ENCODE measurements around the gene GSG1. TPM values are rescaled to one million over a fixed set of nuclear protein-coding genes. Genes with fewer than 3 reads are reported as not detected.

Gene GSG1
- total and polyA plus RNA-seq, 10 donors = not detected

DNA sequence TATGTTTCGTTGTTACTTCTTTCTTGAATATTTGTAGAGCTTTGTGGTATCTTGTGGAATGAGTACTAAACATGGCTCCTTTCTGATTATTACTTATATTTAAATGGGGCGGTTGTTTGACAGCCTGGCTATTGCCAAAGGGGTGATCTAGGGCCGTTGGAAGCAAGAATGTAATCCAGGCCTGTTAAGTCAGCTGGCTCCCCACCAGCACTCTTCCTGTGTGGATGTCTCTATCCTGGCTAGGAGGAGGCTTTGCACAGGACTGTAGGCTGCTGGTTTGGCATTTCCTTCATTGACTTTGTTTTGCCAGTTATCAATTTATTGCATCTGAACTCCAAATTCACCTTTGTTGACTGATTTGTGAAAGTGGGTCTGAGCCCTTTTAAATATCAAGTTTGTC is 53.7 kb downstream of the GSG1 start:
- Histone ChIP-seq H3K27ac (no peak overlapping the region), H3K4me3 (no peak overlapping the region), H3K4me1 (peaks cover 0 to 20% (median 7%) of the 10 kb centered on the region in 6 donors), H3K36me3 (no peaks in the 10 kb centered on the region), H3K27me3 (replicated peaks in 1 of 7) (no peaks in the 10 kb centered on the region), H3K9me3 (peaks cover 3 to 23% (median 15%) of the 10 kb centered on the region in 8 donors)
- WGBS, 5 donors = 69 to 83% (median 77%) methylated on average over 3 of the region's 3 CpGs
- DNase-seq = no peak
- TF ChIP-seq POLR2A (IDR thresholded peaks at IDR 0.05) (no peak), POLR2AphosphoS5 (IDR thresholded peaks at IDR 0.05) (no peak)
- TF ChIP-seq, protein P1, sequence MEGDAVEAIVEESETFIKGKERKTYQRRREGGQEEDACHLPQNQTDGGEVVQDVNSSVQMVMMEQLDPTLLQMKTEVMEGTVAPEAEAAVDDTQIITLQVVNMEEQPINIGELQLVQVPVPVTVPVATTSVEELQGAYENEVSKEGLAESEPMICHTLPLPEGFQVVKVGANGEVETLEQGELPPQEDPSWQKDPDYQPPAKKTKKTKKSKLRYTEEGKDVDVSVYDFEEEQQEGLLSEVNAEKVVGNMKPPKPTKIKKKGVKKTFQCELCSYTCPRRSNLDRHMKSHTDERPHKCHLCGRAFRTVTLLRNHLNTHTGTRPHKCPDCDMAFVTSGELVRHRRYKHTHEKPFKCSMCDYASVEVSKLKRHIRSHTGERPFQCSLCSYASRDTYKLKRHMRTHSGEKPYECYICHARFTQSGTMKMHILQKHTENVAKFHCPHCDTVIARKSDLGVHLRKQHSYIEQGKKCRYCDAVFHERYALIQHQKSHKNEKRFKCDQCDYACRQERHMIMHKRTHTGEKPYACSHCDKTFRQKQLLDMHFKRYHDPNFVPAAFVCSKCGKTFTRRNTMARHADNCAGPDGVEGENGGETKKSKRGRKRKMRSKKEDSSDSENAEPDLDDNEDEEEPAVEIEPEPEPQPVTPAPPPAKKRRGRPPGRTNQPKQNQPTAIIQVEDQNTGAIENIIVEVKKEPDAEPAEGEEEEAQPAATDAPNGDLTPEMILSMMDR (IDR thresholded peaks at IDR 0.05 in 8 of 11, conservative IDR thresholded peaks at IDR 0.05 in 3 of 11) = no peak
- intact Hi-C loops (cut with DNase I; ENCODE audit: low total_unique reads) = no loop called here

DNA sequence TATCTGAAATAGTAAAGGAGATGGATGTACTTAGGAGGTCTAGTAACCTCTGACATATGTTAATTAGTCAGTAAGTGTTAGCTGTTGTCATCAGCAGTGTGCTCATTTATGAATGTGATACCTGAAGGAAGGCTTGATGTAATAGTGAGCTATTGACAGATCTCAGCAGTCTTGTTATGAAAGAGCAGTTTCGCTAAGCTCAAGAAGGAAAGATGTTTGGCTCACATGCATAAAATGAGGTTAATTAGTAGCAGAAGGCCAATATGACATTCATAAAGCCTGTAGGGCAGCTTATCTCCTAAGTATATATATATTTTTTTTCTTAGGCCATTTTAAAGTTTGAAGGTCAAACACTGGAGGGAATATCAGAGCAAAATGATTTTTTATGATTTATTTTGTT is 56.5 kb downstream of the GSG1 start:
- TF ChIP-seq POLR2AphosphoS5 (IDR thresholded peaks at IDR 0.05) (no peak), POLR2A (IDR thresholded peaks at IDR 0.05) (no peak)
- TF ChIP-seq, protein P1 (IDR thresholded peaks at IDR 0.05 in 8 of 11, conservative IDR thresholded peaks at IDR 0.05 in 3 of 11) = no peak
- intact Hi-C loops (cut with DNase I; ENCODE audit: low total_unique reads) = no loop called here
- Histone ChIP-seq H3K9me3 (no peaks in the 10 kb centered on the region), H3K4me1 (peaks cover 0 to 33% (median 12%) of the 10 kb centered on the region in 6 donors), H3K27me3 (replicated peaks in 1 of 7) (no peaks in the 10 kb centered on the region), H3K4me3 (no peak overlapping the region), H3K27ac (no peak overlapping the region), H3K36me3 (no peaks in the 10 kb centered on the region)
- WGBS, 5 donors = 70 to 86% (median 78%) methylated on average over 1 of the region's 1 CpG
- no peak for DNase-seq

DNA sequence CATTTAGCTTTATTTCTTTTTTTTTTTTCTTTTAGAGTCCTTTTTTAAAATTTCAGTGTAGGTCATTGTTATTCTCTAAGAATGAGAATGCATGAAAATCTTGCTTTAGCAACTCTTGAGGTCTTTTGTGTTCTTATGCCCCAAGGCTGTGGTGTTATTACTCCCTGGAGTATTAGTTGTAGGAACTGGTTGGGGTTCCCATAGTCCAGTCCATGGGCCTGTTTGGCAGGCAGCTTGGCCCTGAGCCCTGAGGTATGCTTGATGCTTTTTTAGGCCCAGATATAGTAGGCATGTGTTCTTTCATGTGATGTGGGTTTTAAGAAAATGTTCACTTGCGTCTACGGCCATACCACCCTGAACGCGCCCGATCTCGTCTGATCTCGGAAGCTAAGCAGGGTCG is 57.7 kb downstream of the GSG1 start:
- no peak for TF ChIP-seq POLR2A (IDR thresholded peaks at IDR 0.05)
- TF ChIP-seq, protein P1 (IDR thresholded peaks at IDR 0.05 in 8 of 11, conservative IDR thresholded peaks at IDR 0.05 in 3 of 11) = no peak
- TF ChIP-seq POLR2AphosphoS5 (IDR thresholded peaks at IDR 0.05) = no peak
- intact Hi-C loops (cut with DNase I; ENCODE audit: low total_unique reads) = no loop called here
- peaks cover 0 to 30% (median 12%) of the 10 kb centered on the region in 6 donors for H3K4me1 ChIP-seq
- no peaks in the 10 kb centered on the region for H3K36me3 ChIP-seq
- no peak overlapping the region for H3K4me3 ChIP-seq
- H3K27me3 ChIP-seq (replicated peaks in 1 of 7) = no peaks in the 10 kb centered on the region
- no peaks in the 10 kb centered on the region for H3K9me3 ChIP-seq
- DNase-seq = no peak
- WGBS, 5 donors = 95 to 98% (median 98%) methylated on average over 8 of the region's 8 CpGs; no CpG with 5 or more reads in 1 of the 5 donors
- no peak overlapping the region for H3K27ac ChIP-seq

DNA sequence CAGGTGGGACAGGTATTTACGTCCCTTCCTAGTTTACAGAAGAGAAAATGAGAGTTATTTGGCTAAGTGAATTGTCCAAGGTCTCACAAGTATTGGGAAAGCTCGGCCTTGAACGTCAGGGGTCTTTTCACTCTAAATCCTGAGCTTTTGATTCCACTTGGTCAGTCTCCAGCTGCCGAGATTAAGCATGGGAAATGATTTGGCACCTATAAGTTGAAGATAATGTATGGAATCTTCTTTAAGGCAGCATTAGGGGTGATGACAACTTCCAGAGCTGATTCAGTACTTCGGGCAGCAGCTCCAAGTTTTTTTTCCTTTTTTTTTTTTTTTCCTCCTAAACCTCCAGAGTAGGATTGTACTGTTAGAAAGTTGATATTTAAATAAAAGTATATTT is 58.6 kb downstream of the GSG1 start:
- peak overlapping the region in 3 of 8 donors; percentile 52 to 77 (median 72) for H3K27ac ChIP-seq
- peaks cover 0 to 28% (median 12%) of the 10 kb centered on the region in 6 donors for H3K4me1 ChIP-seq
- TF ChIP-seq, protein P1 (IDR thresholded peaks at IDR 0.05 in 8 of 11, conservative IDR thresholded peaks at IDR 0.05 in 3 of 11) = no peak
- TF ChIP-seq POLR2A (IDR thresholded peaks at IDR 0.05) (no peak), POLR2AphosphoS5 (IDR thresholded peaks at IDR 0.05) (no peak)
- DNase-seq = no peak
- H3K4me3 ChIP-seq = peak overlapping the region; percentile 94 to 99 (median 94)
- WGBS, 5 donors = 12 to 26% (median 16%) methylated on average over 5 of the region's 5 CpGs
- no peaks in the 10 kb centered on the region for H3K9me3 ChIP-seq
- intact Hi-C loops (cut with DNase I; ENCODE audit: low total_unique reads) = no loop called here
- H3K36me3 ChIP-seq = no peaks in the 10 kb centered on the region
- no peaks in the 10 kb centered on the region for H3K27me3 ChIP-seq (replicated peaks in 1 of 7)

Data from spleen (tissue), 11 donors.